Bone marrow (tissue), 2 donors: ENCODE data around the gene PSMC3.

Experiments
- DNase-seq, 2 donors: peaks; one replicate each; lab custom pipeline; 2025; lab: John Stamatoyannopoulos, UW

PSMC3 gene

GRCh38 chr11:47443028-47443700 is 16.9 kb upstream of the PSMC3 start:
- no peak for DNase-seq

GRCh38 chr11:47442514-47442913 is 16.3 kb upstream of the PSMC3 start:
- DNase-seq, result no peak

- DNase-seq, result no peak
These were observed 15.2 kb upstream of the PSMC3 start for GRCh38 chr11:47441421-47441820.

GRCh38 chr11:47440054-47440476 is 13.8 kb upstream of the PSMC3 start:
- DNase-seq, result no peak

- no peak for DNase-seq
These were observed 12.5 kb upstream of the PSMC3 start for GRCh38 chr11:47438721-47439120.

- DNase-seq, result no peak
These were observed 11.6 kb upstream of the PSMC3 start for GRCh38 chr11:47437746-47438418.

- no peak for DNase-seq
These were observed 11.0 kb upstream of the PSMC3 start for GRCh38 chr11:47437218-47437745.

GRCh38 chr11:47436726-47437125 is 10.5 kb upstream of the PSMC3 start:
- DNase-seq, result no peak

- no peak for DNase-seq
These were observed 9.4 kb upstream of the PSMC3 start for GRCh38 chr11:47435687-47436086.

GRCh38 chr11:47434011-47434786 is 8.0 kb upstream of the PSMC3 start:
- DNase-seq, result no peak

- no peak for DNase-seq
These were observed 6.9 kb upstream of the PSMC3 start for GRCh38 chr11:47433157-47433556.

GRCh38 chr11:47431356-47432083 is 5.3 kb upstream of the PSMC3 start:
- DNase-seq, result no peak

GRCh38 chr11:47430524-47430923 is 4.3 kb upstream of the PSMC3 start:
- DNase-seq, result no peak

GRCh38 chr11:47425611-47426010 is 628 bp downstream of the PSMC3 start:
- no peak for DNase-seq

- no peak for DNase-seq
These were observed 7.6 kb downstream of the PSMC3 start for GRCh38 chr11:47418454-47419259.

- no peak for DNase-seq
These were observed 8.5 kb downstream of the PSMC3 start for GRCh38 chr11:47417712-47418111.

GRCh38 chr11:47415949-47416472 is 10.2 kb downstream of the PSMC3 start:
- DNase-seq, result no peak

- DNase-seq, result no peak
These were observed 11.0 kb downstream of the PSMC3 start for GRCh38 chr11:47415091-47415854.

- DNase-seq, result no peak
These were observed 11.6 kb downstream of the PSMC3 start for GRCh38 chr11:47414685-47415070.
